HL-60/S4 treated with retinoic acid at 250 ng/mL for 4 days and 3 days (cell line): ENCODE data around the gene MTOR.
"Not testable (repeated sequence)": the region's sequence is repeated elsewhere in the genome, so short reads cannot be mapped to it uniquely, and the experiment has no call there.

Experiments used
- in situ Hi-C: fragments of 300-500 bp; cut with MboI; formaldehyde crosslinking; loops from 2 replicates; pipeline ENCODE4 v1.7.0; 2022; ENCODE audit warnings: low sequenced_read_pairs

The MTOR gene

DNA sequence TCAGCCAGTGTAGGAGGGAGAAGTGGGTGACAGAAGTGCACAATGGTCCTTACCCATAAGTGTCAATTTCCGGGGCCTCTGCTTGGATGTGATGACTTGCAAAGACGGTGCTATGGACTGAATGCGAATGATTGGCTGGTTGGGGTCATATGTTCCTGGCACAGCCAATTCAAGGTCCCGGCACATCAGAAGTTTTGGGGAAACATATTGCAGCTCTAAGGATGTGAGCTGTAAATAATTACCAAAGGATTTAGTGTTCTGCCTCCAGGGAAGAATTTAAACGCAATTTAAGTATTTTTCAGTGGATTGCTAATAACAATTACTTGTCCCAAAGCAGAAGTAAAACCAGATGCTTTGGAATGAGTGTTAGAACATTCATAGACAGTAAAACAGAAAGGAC lies 135.8 kb downstream of the MTOR start:
- in situ Hi-C loops: no loop called here

DNA sequence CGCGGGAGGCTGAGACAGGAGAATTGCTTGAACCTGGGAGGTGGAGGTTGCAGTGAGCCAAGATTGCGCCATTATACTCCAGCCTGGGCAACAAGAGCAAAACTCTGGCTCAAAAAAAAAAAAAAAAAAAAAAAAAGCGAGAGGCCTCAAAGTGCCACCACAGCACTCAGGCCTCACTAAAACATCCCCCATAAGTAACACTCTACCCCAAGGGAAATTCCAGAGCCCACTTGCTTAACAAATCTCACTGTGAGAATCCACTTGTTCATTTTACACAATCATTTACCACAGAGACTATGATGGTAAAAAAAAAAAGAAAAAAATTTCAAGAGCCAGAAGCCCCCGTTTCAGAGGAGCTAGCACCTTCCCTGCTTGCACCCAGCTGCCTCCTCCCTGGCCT lies 136.4 kb downstream of the MTOR start:
- in situ Hi-C loops: no loop called here

DNA sequence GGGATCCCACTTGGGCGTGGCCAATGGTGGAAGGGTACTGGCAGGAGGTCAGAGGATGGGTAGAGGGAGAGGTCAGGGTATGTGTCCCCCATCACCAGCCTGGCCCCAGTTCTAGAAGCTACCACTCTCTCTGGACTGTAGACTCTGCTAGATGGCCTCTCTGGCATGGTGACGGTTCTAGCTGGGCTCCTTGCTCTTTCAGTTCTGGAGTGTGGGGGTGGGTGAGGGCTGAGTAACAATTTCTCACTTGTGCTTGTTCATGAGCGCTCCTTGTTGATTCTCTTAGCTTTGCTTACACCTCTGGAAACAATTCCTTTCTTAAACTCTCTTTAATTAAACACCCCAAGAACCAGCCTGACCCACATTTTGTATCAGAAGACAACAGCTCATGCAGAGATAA lies 137.4 kb downstream of the MTOR start:
- in situ Hi-C loops: no loop called here

DNA sequence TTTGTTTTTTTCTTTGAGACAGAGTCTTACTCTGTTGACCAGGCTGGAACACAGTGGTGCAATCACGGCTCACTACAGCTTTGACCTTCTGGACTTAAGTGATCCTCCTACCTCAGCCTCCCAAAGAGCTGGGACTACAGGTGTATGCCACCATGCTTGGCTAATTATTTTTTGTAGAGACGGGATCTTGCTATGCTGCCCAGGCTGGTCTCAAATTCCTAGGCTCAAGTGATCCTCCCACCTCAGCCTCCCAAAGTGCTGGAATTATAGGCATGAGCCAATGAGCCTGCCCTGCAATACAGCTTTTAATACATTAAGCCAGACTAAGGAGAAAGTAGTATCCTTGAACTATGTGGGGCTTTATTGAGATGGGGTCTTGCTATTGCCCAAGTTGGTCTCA lies 146.0 kb downstream of the MTOR start:
- in situ Hi-C loops: no loop called here

DNA sequence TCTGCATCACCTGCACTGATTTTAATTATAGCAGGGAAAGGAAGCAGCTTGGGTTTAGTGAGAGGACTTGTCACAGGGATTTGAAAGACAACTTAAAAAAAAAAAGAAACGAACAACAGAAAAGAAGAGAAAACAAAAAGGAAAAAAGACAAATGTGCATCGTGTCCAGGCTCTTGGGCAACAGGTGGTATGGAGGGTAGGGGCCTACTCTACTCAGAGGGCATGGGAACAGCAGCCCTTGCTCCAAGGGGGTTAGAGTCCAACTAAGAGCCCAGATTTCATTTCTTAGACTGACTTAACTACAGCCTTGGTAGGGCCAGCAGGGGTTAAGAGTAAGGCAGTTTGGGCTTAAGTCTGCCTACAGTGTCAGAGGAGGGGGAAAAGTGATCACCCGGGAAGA lies 147.4 kb downstream of the MTOR start:
- in situ Hi-C loops: no loop called here

DNA sequence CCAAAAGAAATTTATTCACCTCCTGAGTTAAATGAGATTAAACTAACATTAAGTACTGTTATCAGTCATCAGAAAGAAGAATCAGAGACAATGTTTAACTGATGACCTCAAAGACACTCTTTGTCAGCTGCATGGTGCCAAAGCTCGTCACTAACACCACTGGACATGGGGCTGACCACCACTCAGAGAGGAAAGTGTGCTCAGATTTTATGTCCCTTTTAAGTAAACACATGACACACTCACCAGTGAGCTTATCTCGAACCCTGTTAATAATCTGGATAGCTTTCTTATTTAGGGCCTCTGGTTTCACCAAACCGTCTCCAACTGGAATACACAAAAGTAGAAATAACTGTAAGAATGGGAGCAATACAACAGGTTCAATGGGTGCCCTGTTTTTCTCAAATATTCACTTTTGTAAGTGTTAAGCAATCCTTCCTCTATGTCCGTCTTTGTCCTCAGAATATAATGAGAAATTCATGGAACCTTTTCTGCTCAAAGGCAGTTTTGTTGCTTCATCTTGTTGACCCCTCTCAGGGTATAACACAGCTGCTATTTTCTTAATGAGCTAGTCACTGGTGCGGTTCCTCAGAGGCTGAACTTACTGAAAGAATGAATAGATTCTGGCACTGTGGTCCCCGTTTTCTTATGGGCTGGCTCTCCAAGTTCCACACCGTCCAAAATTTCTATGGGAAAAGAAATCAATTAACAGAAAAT lies 153.1 kb downstream of the MTOR start:
- in situ Hi-C loops: no loop called here

DNA sequence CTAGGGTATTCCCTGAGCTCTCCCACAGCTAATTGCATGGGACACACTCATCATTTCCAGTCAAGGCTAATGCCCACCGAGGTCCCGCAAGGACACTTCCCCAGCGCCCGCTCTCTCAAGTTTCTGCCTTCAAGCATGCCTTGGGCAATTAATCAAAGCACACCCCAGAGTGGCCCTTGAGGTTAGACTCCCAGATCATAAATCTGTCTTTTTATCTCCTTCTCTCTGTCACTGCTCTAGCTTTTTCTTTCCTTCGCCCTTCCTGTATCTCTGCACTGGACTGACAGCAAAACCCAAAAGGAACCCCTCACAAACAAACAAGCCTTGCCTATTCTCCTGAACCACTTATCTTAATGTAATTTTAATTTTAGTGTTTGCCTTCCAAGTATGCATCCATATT lies 154.8 kb downstream of the MTOR start:
- in situ Hi-C loops: no loop called here

DNA sequence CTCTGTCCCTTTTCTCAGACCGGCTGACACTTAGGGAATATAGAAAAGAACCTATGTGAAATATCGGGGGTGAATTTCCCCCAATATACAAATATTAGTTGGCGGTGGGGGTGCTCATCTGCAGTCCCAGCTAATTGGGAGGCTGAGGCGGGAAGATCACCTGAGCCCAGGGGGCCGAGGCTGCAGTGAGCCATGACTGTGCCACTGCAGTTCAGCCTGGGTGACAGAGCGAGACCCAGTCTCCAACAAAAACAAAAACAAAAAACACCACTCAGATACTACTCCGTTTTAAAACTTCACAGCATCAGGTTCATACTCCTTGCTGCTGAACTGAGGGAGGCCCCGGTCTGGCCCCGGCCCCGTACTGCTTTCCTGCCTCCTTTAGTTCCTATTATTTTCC lies 156.8 kb downstream of the MTOR start:
- in situ Hi-C loops: no loop called here

DNA sequence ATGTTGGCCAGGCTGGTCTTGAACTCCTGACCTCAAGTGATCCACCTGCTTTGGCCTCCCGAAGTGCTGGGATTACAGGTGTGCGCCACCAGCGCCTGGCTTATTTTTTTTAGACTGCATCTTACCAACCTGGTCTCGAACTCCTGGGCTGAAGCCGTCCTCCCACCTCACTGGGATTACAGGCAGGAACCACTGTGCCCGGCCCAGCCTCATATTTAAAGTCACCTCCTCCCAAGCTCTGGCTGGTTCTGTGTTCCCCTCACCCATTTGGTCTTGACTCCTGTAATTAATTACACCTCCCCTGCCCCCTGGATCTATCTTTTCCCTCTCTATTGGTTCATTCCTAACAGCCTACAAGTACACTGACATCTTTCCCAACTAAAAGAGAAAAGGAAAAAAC lies 161.0 kb downstream of the MTOR start:
- in situ Hi-C loops: no loop called here

DNA sequence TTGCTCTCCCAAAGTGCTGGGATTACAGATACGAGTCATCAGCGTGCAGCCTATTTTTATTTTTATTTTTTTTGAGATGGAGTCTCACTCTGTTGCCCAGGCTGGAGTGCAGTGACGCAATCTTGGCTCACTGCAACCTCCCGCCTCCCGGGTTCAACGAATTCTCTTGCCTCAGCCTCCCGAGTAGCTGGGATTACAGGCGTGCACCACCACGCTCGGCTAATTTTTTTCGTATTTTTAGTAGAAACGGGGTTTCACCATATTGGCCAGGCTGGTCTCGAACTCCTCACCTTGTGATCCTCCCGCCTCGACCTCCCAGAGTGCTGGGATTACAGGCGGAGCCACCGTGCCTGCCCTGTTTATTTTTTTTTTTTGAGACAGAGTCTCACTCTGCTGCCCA lies 161.5 kb downstream of the MTOR start:
- in situ Hi-C loops: not testable (repeated sequence)

DNA sequence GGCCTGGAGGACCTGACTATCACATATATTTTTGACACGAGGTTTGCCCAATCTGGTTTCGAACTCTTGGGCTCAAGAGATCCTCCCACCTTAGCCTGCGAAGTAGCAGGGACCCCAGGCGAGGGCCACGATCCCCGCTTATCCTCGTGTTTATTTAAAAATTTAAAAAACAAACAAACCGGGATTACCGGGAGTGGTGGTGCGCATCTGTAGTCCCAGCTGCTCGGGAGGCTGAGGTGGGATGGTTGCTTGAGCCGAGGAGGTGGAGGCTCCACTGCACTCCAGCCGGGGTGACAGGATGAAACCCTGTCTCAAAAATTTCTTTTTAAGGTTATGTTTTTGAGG lies 162.2 kb downstream of the MTOR start:
- in situ Hi-C loops: no loop called here

DNA sequence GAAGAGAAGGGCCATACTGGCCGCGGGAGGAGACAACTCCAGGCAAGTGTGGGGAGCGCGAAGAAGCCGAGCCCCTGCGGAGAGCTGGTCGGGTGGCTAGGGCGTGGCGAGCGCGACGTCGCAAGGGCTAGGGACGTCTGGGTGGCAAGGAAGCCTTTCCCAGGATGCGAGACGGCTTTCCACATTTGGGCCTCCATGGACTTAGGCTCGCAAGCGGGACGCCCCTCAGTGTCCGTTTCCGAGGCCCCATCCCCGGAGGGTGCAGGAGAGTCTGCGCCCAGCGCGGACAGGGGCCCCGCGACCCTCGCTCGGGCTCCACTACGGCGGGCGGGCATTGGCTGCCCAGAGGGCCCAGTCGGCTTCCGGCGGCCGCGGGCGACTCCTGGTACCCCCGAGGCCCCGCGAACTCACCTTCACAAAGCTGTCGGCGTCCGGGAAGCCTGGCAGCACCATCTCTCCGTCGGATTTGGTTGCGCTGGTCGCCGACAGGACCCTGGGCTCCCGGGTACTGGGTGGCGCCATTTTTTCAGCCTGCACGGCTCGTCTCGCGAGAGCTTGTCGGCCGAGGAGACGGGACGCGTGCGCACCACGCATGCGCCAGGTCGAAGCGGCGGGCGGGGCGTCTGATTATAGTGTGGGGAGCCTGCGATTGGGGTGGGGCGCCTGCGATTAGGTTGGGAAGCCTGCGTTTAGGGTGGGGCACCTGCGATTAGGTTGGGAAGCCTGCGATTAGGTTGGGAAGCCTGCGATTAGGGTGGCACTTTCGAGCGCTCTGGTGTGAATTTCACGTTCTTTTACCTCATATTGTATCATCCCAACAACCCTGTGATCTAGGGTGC lies 162.8 kb downstream of the MTOR start, which contains the start of gene EXOSC10:
Gene EXOSC10 (minus strand): TSS at position 560 of the 839 bp plus-strand sequence. CDS start 38 bp downstream, at position 522.
- in situ Hi-C loops: no loop called here

DNA sequence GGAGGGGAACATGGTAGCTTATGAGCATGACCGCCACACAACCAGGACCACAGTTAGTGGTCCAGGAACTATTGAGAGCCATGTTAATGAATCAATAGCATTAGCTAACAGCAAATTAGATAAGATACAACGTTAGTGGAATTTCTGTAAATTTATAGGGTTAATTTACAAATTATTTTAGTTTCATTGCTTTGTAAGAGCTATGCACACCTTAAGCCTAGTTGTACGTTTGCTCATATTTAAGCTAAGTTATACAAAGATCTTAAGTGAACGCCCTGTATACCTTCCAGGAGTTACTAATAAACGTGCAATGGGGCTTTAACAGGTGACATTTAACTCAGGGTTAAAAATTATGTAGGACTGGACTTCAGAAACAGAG lies 163.4 kb downstream of the MTOR start:
- in situ Hi-C loops: no loop called here

DNA sequence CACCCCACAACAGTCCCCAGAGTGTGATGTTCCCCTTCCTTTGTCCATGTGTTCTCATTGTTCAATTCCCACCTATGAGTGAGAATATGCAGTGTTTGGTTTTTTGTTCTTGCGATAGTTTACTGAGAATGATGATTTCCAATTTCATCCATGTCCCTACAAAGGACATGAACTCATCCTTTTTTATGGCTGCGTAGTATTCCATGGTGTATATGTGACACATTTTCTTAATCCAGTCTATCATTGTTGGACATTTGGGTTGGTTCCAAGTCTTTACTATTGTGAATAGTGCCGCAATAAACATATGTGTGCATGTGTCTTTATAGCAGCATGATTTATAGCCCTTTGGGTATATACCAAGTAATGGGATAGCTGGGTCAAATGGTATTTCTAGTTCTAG lies 178.6 kb downstream of the MTOR start:
- in situ Hi-C loops: not testable (repeated sequence)

DNA sequence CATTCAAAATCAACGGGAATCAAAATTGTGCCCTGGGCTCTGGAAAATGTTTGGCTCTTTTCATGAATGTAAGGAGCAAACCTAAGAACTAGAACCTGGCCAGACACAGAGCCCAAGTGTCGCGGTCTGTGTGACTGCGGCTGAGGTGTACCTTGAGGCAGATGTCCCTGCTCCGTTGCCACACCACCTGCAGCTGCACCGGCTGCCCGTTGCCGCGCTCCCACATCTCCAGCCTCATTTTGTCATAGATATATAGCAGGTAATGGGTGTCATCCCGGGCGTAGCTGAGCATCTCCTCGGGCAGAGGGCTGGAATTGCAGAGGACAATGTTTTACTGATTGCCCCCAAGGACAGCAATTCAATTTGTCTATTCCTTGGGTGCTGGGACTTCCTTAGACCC lies 181.4 kb downstream of the MTOR start:
- in situ Hi-C loops: no loop called here

DNA sequence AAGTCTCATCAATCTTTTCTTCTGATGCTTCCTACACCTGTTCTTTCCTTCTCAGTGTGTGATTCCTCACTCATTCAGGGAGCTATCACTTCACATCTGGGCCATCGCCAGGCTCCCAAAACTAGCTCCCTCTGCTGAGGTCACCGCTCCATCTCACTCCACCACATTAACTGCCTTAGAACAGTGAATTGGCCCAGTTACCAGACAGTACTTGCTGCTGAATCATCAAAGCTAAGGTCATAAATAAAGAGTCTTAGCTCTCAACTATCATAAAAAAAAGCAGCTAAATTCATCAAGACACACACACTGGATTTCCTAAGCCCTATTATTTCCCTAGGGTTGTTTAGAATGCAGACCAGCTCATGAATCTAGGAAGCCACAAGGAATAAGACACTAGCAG lies 183.7 kb downstream of the MTOR start:
- in situ Hi-C loops: no loop called here

DNA sequence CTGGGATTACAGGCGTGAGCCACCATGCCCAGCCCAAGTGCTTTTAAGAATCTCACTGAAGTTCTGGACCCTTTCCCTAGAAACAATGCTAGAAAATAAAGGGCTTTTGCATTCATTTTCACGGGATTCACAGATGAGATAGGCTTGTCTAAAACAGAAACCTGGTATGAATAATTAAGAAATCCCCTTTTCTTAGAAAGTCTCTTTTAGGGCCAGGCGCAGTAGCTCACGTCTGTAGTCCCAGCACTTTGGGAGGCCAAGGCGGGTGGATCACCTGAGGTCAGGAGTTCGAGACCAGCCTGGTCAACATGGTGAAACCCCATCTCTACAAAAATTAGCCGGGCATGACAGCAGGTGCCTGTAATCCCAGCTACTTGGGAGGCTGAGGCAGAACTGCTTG lies 189.0 kb downstream of the MTOR start:
- in situ Hi-C loops: not testable (repeated sequence)

DNA sequence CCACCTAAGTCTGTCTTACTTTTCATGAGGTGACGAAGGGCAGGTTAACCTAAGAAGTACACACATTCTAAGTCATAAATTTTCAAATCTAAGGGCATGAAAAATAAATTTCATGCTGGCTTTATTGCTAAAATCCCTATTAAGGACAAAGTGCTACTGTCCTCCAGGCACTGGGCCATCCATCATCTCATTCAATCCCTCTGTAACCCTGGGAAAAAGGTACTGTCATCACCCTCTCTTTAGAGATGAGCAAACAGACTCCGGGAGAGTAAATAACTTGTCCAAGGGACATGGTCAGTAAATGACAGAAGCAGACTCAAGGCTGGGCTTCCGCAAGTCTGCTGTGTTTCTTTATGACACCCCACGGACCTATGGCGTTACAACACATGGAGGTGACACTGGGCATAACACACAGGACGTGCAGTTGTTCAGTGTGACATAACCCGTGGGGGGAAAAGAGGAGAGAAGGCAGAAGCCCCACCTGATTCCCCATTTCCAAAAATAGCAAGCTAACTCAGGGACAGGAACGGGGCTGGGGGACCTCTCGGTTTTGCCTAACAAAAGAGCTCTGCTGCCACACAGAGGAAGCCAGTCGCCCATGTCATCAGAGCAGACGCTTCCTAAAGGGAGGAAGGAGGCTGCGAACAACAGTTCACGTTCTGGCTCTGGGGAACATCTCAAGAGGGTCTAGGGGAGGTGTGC lies 190.0 kb downstream of the MTOR start:
- in situ Hi-C loops: no loop called here

DNA sequence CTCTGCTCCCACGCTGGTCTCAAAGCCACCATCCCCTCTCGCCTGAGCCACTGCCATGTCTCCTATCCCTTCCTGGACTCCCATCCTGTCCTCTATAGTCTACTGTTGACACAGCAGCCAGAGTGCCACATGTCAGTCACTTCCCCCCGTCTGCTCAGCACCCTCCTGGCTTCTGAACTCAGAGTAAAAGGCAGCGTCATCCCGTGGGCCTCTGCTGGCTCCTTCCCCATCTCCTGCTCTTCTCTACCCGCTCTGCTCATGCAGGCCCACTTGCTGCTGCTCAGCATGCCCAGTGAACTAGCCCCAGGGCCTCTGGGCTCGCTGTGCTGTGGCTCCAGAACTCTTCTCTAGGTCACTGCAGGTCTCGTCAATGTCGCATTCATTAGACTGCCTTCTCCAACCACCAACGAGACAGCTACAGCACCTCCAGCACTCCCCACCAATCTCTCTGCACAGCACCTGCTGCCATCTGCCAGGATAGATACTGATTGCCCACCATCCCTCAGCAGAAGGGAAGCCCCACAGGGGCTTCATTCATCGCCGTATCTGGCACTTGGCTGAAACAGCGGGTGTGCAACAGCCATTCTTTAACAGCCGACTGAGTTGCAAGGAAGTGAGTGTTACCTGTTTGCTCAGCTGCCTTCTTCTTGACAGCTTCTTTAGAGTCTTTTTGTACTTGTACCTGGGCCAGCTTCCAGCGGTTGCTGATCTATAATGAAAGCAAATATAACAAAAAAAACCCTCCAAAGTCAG lies 190.7 kb downstream of the MTOR start:
- in situ Hi-C loops: no loop called here

DNA sequence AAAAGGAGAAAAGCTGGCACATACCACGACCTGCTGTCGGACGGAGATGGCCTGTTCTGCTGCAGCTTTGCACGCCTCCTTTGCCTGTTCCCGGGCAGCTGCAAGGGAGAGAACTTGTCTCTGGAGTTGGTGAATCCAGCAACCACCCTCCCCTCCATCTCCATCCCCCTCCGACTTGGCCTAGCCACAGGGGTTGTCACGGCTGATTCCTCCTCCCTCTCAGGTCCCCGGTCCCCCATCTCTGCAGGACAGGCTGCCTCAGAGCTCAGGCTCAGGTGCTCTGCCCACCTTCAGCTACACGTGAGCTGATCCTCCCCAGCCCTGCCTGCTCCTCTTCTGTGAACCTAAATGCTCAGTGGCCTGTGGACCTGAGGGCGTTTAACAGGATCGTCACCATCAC lies 191.5 kb downstream of the MTOR start:
- in situ Hi-C loops: no loop called here
